GM21528 (cell line): ENCODE results near the gene ADM2.

Experiments used
- ATAC-seq: cut with Tn5 transposase; IDR thresholded peaks from one replicate; pipeline ENCODE4 v1.9.1; 2021; ENCODE audit warnings: mild to moderate bottlenecking, moderate library complexity; ENCODE audit not compliant: unreplicated experiment, low FRiP score

ADM2 gene

GRCh38 chr22:50465066-50465930 lies 16.0 kb upstream of the ADM2 start:
- ATAC-seq = no peak

GRCh38 chr22:50467341-50467740 lies 14.0 kb upstream of the ADM2 start:
- no peak for ATAC-seq

GRCh38 chr22:50467773-50468440 lies 13.4 kb upstream of the ADM2 start:
- no peak for ATAC-seq

- ATAC-seq = no peak
These were observed 12.7 kb upstream of the ADM2 start for GRCh38 chr22:50468626-50469025.

GRCh38 chr22:50469377-50470305 lies 11.7 kb upstream of the ADM2 start:
- no peak for ATAC-seq

- no peak for ATAC-seq
These were observed 10.9 kb upstream of the ADM2 start for GRCh38 chr22:50470491-50470890.

GRCh38 chr22:50471197-50471847 lies 10.0 kb upstream of the ADM2 start:
- no peak for ATAC-seq

- no peak for ATAC-seq
These were observed 9.4 kb upstream of the ADM2 start for GRCh38 chr22:50471962-50472361.

GRCh38 chr22:50473088-50473487 lies 8.3 kb upstream of the ADM2 start:
- no peak for ATAC-seq

GRCh38 chr22:50473855-50474671 lies 7.3 kb upstream of the ADM2 start:
- ATAC-seq = no peak

GRCh38 chr22:50474710-50475651 lies 6.4 kb upstream of the ADM2 start, which contains the start of gene SBF1:
TSS of gene SBF1 (minus strand) at chr22:50475035. CDS start at chr22:50474840, 195 bp downstream.
- ATAC-seq = peak; percentile 57

- ATAC-seq = no peak
These were observed 5.7 kb upstream of the ADM2 start for GRCh38 chr22:50475652-50476002.

GRCh38 chr22:50476868-50477267 lies 4.5 kb upstream of the ADM2 start:
- ATAC-seq = no peak

- ATAC-seq = no peak
These were observed 3.4 kb upstream of the ADM2 start for GRCh38 chr22:50477923-50478322.

GRCh38 chr22:50479721-50480120 lies 1.6 kb upstream of the ADM2 start:
- no peak for ATAC-seq

- ATAC-seq = no peak
These were observed 301 bp upstream of the ADM2 start for GRCh38 chr22:50481045-50481439.

GRCh38 chr22:50482107-50483074 lies 1.0 kb downstream of the ADM2 start:
- ATAC-seq = no peak
